Gastrocnemius medialis (tissue), 4 donors: ENCODE measurements around the gene COMP. TPM values are rescaled to one million over a fixed set of nuclear protein-coding genes. Genes with fewer than 3 reads are reported as not detected.

Experiments
- ATAC-seq, 2 donors: fragments of 150-250 bp; one replicate each; pipeline ENCODE4 v1.9.1; 2016
- DNase-seq, 2 donors: peaks; one replicate each; pipeline ENCODE4 v3.0.0-alpha.2; 2019
- H3K27ac ChIP-seq, 4 donors: fragments of 200-600 bp; sonication (generic); 1 replicate in 1 of 4; 2 replicates in 3 of 4; pipeline ENCODE4 v1.5.1; 2016 to 2018; ENCODE audit warnings: mild to moderate bottlenecking in 2 of 4, moderate library complexity in 1 of 4
- H3K27me3 ChIP-seq, 3 donors: fragments of 200-600 bp; sonication (generic) in 2 of 3; 1 replicate in 1 of 3; 2 replicates in 2 of 3; pipeline versions ENCODE4 v1.5.1 to v1.6.0; 2016 to 2019; ENCODE audit warnings: mild to moderate bottlenecking in 1 of 3, moderate library complexity in 1 of 3
- H3K36me3 ChIP-seq, 2 donors: fragments of 200-600 bp; sonication (generic) in 1 of 2; one replicate each; pipeline ENCODE4 v1.5.1; 2017 to 2018
- H3K4me1 ChIP-seq, 2 donors: fragments of 200-600 bp; sonication (generic) in 1 of 2; one replicate each; pipeline ENCODE4 v1.5.1; 2016 to 2017; ENCODE audit warnings: mild to moderate bottlenecking in 2 of 2
- H3K4me3 ChIP-seq, 4 donors: fragments of 200-600 bp; sonication (generic) in 3 of 4; 1 replicate in 1 of 4; 2 replicates in 3 of 4; pipeline ENCODE4 v1.5.1; 2016 to 2019; ENCODE audit warnings: mild to moderate bottlenecking in 2 of 4
- H3K9me3 ChIP-seq, 3 donors: fragments of 200-600 bp; sonication (generic) in 2 of 3; 1 replicate in 1 of 3; 2 replicates in 2 of 3; pipeline ENCODE4 v1.5.1; 2016 to 2019
- POLR2A ChIP-seq, 2 donors: fragments of 450-650 bp; IDR thresholded peaks; one replicate each; pipeline ENCODE4 v1.6.1; 2017; ENCODE audit warnings: antibody characterized with exemption in 2 of 2, mild to moderate bottlenecking in 2 of 2, moderate library complexity in 2 of 2
- in situ Hi-C, 4 donors: fragments of 200-750 bp; cut with MboI; loops; one replicate each; pipeline versions ENCODE4 v1.15.0 to v1.8.0; 2017; ENCODE audit warnings: low sequenced_read_pairs in 4 of 4
- intact Hi-C: fragments of 100-400 bp; cut with DNase I; formaldehyde crosslinking; loops from one replicate; pipeline ENCODE4 v1.15.1; 2023; ENCODE audit warnings: low total_unique reads
- total RNA-seq, 4 donors: library from RNA; depleted of rRNA; stranded (reverse); fragments of >200 nt; gene quantifications; one replicate each; pipeline versions ENCODE4 v1.1.0 to v1.2.3, GENCODE V29; 2016
- TF ChIP-seq, protein P1 (sequence below), 5 experiments: fragments of 450-650 bp in 3 of 5; fragments of 200-600 bp in 2 of 5; sonication (generic) in 2 of 5; IDR thresholded peaks in 4 of 5; conservative IDR thresholded peaks in 1 of 5; 1 replicate in 4 of 5; 2 replicates in 1 of 5; pipeline ENCODE4 v1.5.1; 2016 to 2019; ENCODE audit warnings: antibody characterized with exemption in 5 of 5, mild to moderate bottlenecking in 3 of 5, moderate library complexity in 3 of 5

Gene COMP
- total RNA-seq, 4 donors from 2014 or later, result 0.24 to 77.8 (median 1.3) TPM; not detected in 1

DNA sequence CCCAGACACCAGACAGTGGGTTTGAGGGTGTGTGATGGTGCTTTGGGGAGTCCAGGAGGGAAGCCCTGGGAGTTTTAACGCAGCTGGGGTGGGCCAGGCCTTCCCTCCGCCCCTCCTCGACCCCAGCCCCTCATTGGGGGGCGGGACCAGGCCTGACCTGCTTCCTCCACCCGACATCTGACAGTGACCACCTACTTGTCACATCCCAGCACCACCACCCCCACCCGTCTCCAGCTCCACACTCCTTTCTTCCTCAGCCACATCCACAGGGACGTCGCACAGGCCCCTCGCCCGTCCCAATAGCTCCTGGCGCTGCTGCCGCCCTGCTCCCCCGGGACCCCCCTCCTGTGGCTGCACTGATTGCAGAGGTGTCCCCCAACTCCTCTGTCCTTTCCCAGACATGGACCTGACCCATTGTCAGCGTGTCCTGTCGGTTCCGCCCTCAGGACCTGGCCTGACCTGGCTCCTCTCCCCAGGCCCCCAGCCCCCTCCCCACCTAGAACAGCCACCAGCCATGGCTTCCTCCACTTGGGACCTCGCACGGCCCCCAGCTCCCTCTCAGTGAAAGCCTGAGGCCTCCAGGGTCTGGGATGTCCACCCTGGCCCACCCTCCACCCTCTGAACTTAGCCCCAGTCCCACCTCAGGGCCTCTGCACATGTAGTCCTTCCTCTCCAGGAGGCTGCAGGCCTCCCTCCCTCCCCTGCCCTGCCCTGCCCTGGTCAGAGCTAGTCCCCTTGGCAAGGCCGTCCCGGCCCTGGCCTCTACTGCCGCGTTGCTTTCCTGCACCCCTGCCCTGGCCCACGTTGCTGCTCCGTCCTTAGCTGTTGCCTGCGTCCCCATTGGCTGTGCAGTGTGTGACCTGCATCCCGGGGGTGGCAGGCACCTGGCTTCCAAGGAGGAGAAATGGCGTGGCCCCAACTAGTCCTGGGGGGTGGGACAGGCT, 30.4 kb downstream of the COMP start:
- Histone ChIP-seq H3K4me1 (peaks cover 22 to 31% of the 10 kb centered on the region in 2 donors), H3K27ac (no peak overlapping the region), H3K27me3 (no peaks in the 10 kb centered on the region), H3K4me3 (no peak overlapping the region), H3K36me3 (no peaks in the 10 kb centered on the region), H3K9me3 (no peaks in the 10 kb centered on the region)
- in situ Hi-C loops, result no loop called here
- intact Hi-C loops, result loop anchor here (5.0 kb wide), 1 partner anchor 87 kb away; no protein-coding TSS in a partner anchor
- ATAC-seq, result no peak
- no peak for DNase-seq
- TF ChIP-seq, protein P1, sequence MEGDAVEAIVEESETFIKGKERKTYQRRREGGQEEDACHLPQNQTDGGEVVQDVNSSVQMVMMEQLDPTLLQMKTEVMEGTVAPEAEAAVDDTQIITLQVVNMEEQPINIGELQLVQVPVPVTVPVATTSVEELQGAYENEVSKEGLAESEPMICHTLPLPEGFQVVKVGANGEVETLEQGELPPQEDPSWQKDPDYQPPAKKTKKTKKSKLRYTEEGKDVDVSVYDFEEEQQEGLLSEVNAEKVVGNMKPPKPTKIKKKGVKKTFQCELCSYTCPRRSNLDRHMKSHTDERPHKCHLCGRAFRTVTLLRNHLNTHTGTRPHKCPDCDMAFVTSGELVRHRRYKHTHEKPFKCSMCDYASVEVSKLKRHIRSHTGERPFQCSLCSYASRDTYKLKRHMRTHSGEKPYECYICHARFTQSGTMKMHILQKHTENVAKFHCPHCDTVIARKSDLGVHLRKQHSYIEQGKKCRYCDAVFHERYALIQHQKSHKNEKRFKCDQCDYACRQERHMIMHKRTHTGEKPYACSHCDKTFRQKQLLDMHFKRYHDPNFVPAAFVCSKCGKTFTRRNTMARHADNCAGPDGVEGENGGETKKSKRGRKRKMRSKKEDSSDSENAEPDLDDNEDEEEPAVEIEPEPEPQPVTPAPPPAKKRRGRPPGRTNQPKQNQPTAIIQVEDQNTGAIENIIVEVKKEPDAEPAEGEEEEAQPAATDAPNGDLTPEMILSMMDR (IDR thresholded peaks at IDR 0.05 in 4 of 5, conservative IDR thresholded peaks at IDR 0.05 in 1 of 5), result no peak
- TF ChIP-seq POLR2A (IDR thresholded peaks at IDR 0.05), result no peak

DNA sequence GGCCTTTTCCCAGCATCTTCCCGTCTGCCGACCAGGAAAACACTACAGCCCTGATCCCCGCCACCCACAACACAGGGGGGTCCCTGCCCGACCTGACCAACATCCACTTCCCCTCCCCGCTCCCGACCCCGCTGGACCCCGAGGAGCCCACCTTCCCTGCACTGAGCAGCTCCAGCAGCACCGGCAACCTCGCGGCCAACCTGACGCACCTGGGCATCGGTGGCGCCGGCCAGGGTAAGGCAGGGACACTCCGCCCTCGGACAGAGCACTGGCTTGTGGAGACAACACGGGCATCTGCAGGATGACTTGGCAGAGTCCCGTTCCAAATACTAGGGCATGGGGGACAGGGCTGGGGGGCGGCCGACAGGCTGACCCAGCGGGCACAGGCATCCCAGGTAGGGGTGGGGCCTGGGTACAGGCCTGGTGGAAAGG, 31.1 kb downstream of the COMP start:
- Histone ChIP-seq H3K4me3 (no peak overlapping the region), H3K9me3 (no peaks in the 10 kb centered on the region), H3K4me1 (peaks cover 22 to 31% of the 10 kb centered on the region in 2 donors), H3K27ac (no peak overlapping the region), H3K27me3 (no peaks in the 10 kb centered on the region), H3K36me3 (no peaks in the 10 kb centered on the region)
- in situ Hi-C loops (no loop called here), intact Hi-C loops (loop anchor here (5.0 kb wide), 1 partner anchor 87 kb away; no protein-coding TSS in a partner anchor)
- DNase-seq, result no peak
- ATAC-seq, result no peak
- TF ChIP-seq POLR2A (IDR thresholded peaks at IDR 0.05), result no peak
- TF ChIP-seq, protein P1 (IDR thresholded peaks at IDR 0.05 in 4 of 5, conservative IDR thresholded peaks at IDR 0.05 in 1 of 5), result no peak

DNA sequence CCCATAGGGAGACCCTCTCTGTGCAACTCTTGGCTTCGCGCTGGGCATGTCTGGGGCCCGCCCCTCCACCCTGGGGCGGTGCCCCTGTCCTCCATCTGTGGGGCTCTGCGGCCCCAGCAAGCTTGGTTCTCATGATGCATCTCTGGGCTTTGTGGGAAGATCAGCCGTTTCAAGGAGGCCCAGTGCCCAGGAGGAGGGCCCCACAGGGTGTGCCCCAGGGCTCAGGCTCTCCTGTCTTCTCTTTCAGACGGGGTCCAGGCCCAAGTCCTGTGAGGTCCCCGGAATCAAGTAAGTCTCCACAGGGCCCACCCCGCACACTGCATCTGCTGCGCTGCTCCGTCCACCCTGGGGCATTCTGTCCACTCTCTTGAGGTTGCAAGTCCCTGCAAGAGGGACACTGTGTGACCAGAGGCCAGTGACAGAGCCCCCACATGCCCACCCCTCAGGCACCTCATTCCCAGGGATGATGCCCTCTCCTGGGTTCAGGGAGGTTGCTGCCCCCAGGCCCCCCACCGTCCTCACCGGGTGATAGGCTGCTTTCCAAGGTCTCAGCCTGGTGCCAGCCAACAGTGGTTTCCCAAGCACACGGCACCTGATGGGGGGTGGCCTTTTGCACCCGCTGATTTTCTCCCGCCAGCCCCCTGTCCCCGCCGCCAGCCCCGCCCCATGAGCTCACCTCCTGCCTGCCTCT, 31.7 kb downstream of the COMP start:
- ATAC-seq (no peak), DNase-seq (no peak)
- Histone ChIP-seq H3K4me3 (no peak overlapping the region), H3K27me3 (no peaks in the 10 kb centered on the region), H3K36me3 (no peaks in the 10 kb centered on the region), H3K27ac (no peak overlapping the region), H3K4me1 (peaks cover 22 to 27% of the 10 kb centered on the region in 2 donors), H3K9me3 (no peaks in the 10 kb centered on the region)
- TF ChIP-seq POLR2A (IDR thresholded peaks at IDR 0.05), result no peak
- TF ChIP-seq, protein P1 (IDR thresholded peaks at IDR 0.05 in 4 of 5, conservative IDR thresholded peaks at IDR 0.05 in 1 of 5), result no peak
- intact Hi-C loops, result no loop called here
- in situ Hi-C loops, result no loop called here

DNA sequence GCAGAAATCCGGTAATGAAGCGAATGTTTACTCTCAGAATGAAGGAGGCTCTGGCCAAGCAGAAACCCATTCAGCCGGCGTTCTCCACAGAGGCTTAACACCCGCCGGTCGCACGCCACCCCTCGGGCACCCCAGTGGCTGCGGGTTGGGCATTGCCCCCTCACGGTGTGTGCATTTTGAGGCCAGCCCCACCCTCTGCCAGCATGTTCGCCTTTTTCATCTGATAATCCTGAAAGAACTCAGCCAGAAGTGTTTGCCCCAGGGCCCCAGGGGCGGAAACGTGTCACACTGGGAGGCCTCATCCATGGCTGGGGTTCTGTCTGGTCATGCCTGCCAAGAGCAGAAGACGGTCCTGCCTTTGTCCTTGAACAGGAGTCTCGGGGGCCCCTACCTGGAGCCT, 34.2 kb downstream of the COMP start:
- no peak overlapping the region for H3K27ac ChIP-seq
- no peak for ATAC-seq

More for the DNA sequence above, 34.2 kb downstream of the COMP start:
- H3K27me3 ChIP-seq, result no peaks in the 10 kb centered on the region
- H3K36me3 ChIP-seq, result no peaks in the 10 kb centered on the region
- H3K9me3 ChIP-seq, result no peaks in the 10 kb centered on the region
- intact Hi-C loops, result no loop called here
- in situ Hi-C loops, result no loop called here
- DNase-seq, result no peak
- H3K4me1 ChIP-seq, result peaks cover 2 to 3% of the 10 kb centered on the region in 2 donors
- no peak overlapping the region for H3K4me3 ChIP-seq
- TF ChIP-seq, protein P1 (IDR thresholded peaks at IDR 0.05 in 4 of 5, conservative IDR thresholded peaks at IDR 0.05 in 1 of 5), result no peak
- TF ChIP-seq POLR2A (IDR thresholded peaks at IDR 0.05), result no peak
